ENCODE measurements around the gene CFAP46. TPM values are rescaled to one million over a fixed set of nuclear protein-coding genes. Genes with fewer than 3 reads are reported as not detected.
"Not testable (repeated sequence)": the region's sequence is repeated elsewhere in the genome, so short reads cannot be mapped to it uniquely, and the experiment has no call there.

CFAP46 gene
- total RNA-seq, 1 donor from 2014 or later = 0.94 TPM

GRCh38 chr10:132807621-132808049 is 134.7 kb downstream of the CFAP46 start:
- peak; percentile 53 for DNase-seq (ENCODE audit: low spot score)
- intact Hi-C loops (cut with DNase I) = no loop called here

- intact Hi-C loops (cut with DNase I) = no loop called here
- peak; percentile 71 for DNase-seq (ENCODE audit: low spot score)
Measured at GRCh38 chr10:132806561-132807003, 135.8 kb downstream of the CFAP46 start.

DNA sequence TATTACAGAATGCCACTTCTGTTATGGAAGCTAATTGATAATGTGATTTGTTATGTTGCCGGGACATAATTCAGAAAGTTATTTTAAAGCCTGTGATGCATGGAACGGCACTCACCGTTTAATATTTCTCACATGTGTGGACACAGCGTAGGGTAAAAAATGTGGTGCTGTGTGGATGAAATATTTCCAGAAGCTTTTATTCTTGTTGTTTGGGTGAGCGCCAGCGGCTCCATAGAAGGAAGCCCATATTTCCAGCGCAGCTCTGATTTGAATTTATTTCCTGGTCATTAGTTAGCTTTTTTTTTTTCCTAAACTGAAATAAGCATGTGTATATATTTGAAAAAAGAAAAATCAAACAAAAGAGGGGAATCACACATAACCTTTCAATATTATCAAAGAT is 136.3 kb downstream of the CFAP46 start:
- intact Hi-C loops (cut with DNase I) = no loop called here

DNA sequence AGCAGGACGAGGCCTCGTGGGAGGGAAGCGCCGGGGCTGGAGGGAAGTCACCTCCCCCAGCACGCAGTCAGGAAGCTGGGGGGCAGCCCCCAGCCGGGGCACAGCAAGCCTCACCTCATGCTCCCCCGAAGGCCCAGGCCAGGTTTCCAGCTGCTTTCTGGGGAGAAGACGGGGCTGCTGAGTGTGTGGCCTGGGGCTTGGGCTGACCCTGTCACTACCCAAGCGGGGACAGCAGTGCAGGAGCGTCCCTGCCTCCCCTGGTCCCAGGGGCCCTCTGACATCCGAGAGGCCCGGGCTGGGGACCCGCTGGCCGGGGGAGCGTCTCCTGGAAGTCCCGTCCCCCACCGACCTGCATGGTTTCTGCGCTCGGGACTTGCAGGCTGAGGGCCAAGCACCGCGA is 136.8 kb downstream of the CFAP46 start:
- intact Hi-C loops (cut with DNase I) = no loop called here
- DNase-seq (ENCODE audit: low spot score) = no peak

More for the DNA sequence above, 136.3 kb downstream of the CFAP46 start:
- DNase-seq (ENCODE audit: low spot score) = no peak

GRCh38 chr10:132804785-132805426 is 137.5 kb downstream of the CFAP46 start:
- intact Hi-C loops (cut with DNase I) = no loop called here
- DNase-seq (ENCODE audit: low spot score) = no peak

- intact Hi-C loops (cut with DNase I) = no loop called here
- no peak for DNase-seq (ENCODE audit: low spot score)
Measured at GRCh38 chr10:132804287-132804686, 138.1 kb downstream of the CFAP46 start.

DNA sequence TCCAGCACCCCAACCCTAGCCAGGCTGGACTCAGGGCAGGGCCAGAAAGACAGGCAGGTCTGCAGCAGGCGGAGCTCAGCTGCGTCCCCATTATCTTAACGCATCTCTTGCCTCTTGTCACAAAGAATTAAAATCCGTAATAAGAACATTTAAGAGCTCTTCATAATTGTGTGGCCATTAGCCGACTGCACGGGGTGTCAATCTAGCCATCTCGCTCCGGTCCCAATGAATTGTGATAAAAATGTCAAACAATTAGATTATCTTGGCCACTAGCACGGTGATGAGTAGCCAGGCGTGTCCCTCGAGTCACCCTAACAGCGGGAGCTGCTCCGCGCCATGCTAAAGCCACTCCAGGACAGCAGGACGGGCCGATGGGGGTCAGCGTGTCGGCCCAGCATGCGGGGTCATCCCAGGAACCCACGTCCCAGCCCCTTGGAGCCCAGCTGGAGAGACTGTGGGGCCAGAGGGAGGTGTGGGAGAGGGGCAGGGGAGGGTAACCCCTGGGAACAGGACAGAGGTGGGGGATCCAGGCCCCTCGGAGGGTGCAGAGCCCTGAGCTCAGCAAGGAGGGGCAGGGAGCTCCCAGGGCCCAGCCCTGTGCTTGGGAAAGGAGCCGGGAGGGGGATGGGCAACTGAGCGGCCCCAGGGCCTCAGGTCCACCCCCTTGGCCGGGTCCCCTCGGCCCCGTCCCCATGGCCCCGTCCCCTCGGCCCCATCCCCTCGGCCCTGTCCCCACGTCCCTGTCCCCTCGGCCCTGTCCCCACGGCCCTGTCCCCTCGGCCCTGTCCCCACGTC is 138.8 kb downstream of the CFAP46 start:
- no peak for DNase-seq (ENCODE audit: low spot score)
- intact Hi-C loops (cut with DNase I) = no loop called here

GRCh38 chr10:132802694-132803320 is 139.6 kb downstream of the CFAP46 start:
- intact Hi-C loops (cut with DNase I) = no loop called here
- no peak for DNase-seq (ENCODE audit: low spot score)

DNA sequence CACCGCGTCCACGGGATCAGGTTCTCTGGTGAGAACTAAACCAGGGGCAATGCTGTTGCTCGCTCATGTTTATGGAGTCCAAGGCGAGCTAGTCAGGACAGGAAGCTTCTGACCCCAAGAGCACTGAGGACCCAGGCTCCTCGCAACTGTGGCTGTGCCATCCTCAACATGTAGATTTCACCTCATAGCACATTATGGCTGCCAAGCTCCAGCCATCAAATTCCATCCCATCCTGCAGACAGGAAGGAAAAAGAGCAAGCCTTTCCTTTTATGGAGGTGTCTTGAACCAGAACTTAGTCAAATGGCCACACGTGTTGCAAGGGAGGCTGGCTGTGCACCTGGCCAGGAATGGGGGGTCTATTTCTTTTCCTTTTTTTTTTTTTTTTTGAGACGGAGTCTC is 140.3 kb downstream of the CFAP46 start:
- intact Hi-C loops (cut with DNase I) = no loop called here
- no peak for DNase-seq (ENCODE audit: low spot score)

DNA sequence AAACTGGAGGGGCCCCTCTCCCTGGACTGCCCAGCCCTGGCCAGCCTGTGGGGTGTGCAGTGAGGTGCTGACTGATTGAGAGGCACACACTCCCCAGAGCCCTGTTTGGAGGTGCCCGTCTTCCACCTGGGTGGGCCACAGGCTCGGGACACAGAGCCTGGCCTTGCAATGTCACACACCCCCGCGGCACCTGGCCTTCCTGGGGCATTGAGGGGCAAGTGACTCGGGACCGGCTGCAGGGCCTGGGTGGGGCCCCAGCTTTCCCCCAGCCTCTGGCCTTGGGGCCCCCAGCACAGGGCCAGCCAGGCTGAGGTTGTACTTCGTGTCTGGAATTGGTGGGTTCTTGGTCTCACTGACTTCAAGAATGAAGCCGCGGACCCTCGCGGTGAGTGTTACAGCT is 142.5 kb downstream of the CFAP46 start:
- DNase-seq (ENCODE audit: low spot score) = no peak
- intact Hi-C loops (cut with DNase I) = no loop called here

DNA sequence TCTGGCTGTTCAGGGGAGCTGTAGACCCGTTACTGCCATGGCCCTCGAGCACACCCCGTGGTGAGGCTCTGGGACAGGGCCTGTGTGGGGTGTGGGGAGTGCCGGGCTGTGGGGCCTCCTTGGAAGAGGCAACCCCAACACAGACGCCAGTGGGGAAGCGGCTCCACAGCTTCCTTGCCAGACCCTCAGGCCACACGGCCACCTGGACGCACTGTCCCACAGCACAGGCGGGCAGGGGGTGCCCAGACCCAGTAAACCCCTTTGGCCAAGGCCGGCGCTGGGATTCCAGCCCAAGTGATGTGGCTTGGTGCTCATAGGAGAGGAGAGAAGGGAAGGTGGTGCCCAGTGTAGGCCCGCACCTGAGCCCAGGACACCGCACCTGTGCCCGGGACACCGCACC is 143.5 kb downstream of the CFAP46 start:
- intact Hi-C loops (cut with DNase I) = no loop called here
- no peak for DNase-seq (ENCODE audit: low spot score)

DNA sequence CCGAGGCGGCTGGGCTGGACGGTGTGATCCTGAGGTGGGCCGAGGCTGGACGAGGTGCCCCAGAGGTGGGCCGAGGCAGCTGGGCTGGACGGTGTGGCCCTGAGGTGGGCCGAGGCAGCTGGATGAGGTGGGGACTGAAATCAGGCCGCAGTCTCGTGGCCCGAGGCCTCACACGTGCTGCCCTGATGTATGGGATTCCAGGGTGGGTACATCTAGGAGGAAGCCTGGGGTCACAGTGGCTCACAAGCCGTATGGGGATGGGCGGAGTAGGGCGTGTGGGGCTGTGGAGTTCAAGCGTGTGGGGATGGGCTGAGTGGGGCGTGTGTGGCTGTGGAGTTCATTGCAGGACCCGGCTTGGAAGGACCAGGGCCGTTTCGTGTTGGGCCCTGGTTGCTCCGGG is 144.0 kb downstream of the CFAP46 start:
- DNase-seq (ENCODE audit: low spot score) = no peak
- intact Hi-C loops (cut with DNase I) = no loop called here

DNA sequence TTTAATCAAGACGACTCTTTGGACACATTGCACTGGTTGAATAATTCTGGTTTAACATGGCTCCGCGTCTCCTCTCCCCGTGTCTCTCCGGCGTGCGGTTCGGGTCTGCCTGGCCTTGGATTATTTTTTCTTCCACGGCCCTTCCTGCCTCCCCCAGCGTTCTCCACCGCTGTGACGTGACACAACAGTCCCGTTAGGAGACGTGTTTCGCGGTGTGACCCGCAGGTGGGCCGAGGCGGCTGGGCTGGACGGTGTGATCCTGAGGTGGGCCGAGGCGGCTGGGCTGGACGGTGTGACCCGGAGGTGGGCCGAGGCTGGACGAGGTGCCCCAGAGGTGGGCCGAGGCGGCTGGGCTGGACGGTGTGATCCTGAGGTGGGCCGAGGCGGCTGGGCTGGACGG is 144.4 kb downstream of the CFAP46 start:
- intact Hi-C loops (cut with DNase I) = not testable (repeated sequence)

DNA sequence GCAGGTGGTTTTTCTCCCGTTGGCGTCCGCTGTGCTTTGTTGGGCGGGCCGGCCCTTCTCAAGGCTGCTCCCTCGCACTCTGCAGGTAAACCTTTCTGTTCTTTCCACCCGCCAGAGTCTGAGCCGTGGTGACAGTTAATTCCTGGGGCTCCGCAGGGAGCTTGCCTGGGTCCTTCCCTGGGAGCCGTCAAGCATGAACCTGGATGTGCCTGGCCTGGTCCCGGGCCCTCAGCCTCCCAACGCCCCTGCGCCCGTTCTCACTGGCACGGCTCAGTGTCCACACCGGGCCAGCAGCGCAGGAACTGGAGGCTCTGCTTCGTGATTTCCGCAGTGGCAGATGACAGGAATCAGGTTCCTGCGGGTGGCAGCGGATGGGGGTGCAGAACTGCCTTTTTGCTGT is 145.5 kb downstream of the CFAP46 start:
- intact Hi-C loops (cut with DNase I) = no loop called here
- no peak for DNase-seq (ENCODE audit: low spot score)

More for the DNA sequence above, 144.4 kb downstream of the CFAP46 start:
- DNase-seq (ENCODE audit: low spot score) = not testable (repeated sequence)

DNA sequence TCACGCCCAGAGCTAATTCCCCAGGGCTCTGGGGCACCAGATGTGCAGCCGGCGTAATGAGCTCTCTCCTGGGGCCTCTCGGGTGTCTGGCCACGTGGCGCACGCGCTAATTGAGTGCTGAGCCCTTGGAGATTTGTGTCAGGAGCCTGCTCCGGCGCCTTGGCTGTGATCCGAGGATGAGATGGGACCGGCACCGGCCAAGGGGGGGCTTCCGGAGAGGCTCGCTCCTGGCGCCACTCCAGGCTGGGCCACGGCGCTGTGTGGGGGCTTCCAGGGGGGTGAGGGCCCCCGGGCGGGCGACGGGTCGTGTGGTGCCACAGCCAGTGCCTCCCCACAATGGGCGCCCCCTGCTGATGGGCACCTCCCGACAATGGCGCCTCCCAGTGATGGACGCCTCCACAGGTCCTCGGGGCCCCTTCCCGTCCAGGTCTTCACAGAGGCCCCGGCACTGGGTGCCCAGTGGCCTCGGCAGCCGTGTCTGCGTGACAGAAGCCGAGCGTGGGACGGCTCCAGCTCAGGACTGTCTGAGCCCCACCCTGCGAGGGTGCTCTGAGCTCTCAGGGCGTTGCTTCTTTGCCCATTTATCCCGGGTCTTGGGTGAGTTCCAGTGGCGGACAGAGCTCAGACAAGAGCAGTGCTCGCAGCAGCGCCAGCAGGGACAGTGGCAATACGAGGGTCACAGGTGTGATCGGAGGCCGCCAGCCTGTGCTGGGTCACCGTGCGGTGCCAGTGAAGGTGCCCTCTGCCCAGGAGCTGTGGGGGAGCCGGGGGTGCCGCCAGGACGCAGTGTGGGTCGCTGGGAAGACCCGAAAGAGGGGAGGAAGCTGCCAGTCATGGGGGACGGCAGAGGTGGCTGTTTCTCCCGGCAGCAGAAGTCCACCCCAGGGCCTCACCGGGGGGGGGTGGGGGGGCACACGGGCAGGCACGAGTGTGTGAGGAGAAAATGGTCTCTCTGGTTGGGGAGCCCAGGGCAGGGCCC is 148.2 kb downstream of the CFAP46 start:
- DNase-seq (ENCODE audit: low spot score) = no peak
- intact Hi-C loops (cut with DNase I) = no loop called here

- intact Hi-C loops (cut with DNase I) = no loop called here
- no peak for DNase-seq (ENCODE audit: low spot score)
Measured at GRCh38 chr10:132793213-132793612, 149.2 kb downstream of the CFAP46 start.

DNA sequence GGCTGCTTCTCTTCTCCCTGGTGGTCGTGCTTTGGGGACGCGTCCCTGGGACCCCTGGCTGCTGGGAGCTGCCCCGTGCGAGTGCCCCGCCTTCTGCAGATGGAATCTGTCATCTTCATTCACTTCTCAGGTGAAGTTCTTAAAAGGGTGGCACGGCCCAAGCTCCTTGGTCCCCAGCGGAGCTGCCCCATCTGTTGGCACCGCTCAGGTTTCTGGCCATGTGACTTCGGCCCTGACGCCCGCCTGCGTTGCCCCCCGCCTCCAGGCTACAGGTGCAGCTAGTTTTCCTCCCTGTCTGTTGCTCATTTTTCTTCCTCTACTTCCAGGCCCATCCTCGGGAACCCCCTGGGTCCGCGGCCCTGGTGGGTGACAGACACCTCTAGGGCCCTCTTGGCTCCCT is 149.6 kb downstream of the CFAP46 start:
- intact Hi-C loops (cut with DNase I) = no loop called here
- no peak for DNase-seq (ENCODE audit: low spot score)

- intact Hi-C loops (cut with DNase I); DNase-seq (ENCODE audit: low spot score): not testable (repeated sequence)
Measured at GRCh38 chr10:132792099-132792498, 150.3 kb downstream of the CFAP46 start.
